RWPE1 (cell line): ENCODE measurements around the gene VAMP8.
A peak's percentile ranks its signal among the peaks of the same experiment; 100 is the strongest.
"Not testable (repeated sequence)": the region's sequence is repeated elsewhere in the genome, so short reads cannot be mapped to it uniquely, and the experiment has no call there.

ENCODE experiments used
- CTCF ChIA-PET: fragments of 350-600 bp; sonication (Branson Sonifier 250); formaldehyde crosslinking; extraction: SDS; loops from one replicate; lab custom pipeline; 2021; lab: Yijun Ruan, JAX
- POLR2A ChIA-PET: fragments of 400-600 bp; formaldehyde crosslinking; extraction: SDS; loops from one replicate; lab custom pipeline; 2020; ENCODE audit warnings: antibody characterized with exemption; ENCODE audit not compliant: low non-redundant PET; lab: Yijun Ruan, JAX
- DNase-seq: peaks from one replicate; pipeline ENCODE4 v3.0.0; 2012; ENCODE audit warnings: low spot score
- H3K27ac ChIP-seq: fragments of 450-650 bp; 2 replicates; pipeline ENCODE4 v1.5.1; 2017
- CTCF ChIP-seq: fragments of 450-650 bp; conservative IDR thresholded peaks from 2 replicates; pipeline ENCODE4 v1.5.1; 2017; ENCODE audit warnings: low read depth, mild to moderate bottlenecking

Gene VAMP8

GRCh38 chr2:85540133-85540648 lies 37.2 kb upstream of the VAMP8 start:
- DNase-seq: no peak
- TF ChIP-seq CTCF: no peak
- H3K27ac ChIP-seq: peak overlapping the region; percentile 98
- CTCF ChIA-PET: interaction anchor here (0.5 kb wide), 1 partner anchor 106 kb away, joined by 5 read pairs; no protein-coding TSS in a partner anchor
- POLR2A ChIA-PET: interaction anchor here (1.6 to 2.2 kb wide), 3 partner anchors 35 to 121 kb away, joined by 4 to 10 read pairs (median 9); partner anchors contain the start of gene SH2D6

GRCh38 chr2:85541262-85541661 lies 36.1 kb upstream of the VAMP8 start:
- DNase-seq: no peak
- POLR2A ChIA-PET: interaction anchor here (1.6 kb wide), 1 partner anchor 36 kb away, joined by 4 read pairs; no protein-coding TSS in a partner anchor
- no peak for TF ChIP-seq CTCF
- H3K27ac ChIP-seq: no peak overlapping the region
- CTCF ChIA-PET: no interaction called here

- no peak for DNase-seq
- H3K27ac ChIP-seq: peak overlapping the region; percentile 49; the same call in 1 of the 2 replicates
- TF ChIP-seq CTCF: no peak
- ChIA-PET CTCF (interaction anchor here (0.6 kb wide), 1 partner anchor 39 kb away, joined by 5 read pairs; no protein-coding TSS in a partner anchor), POLR2A (no interaction called here)
Observed at GRCh38 chr2:85541753-85542457, 35.5 kb upstream of the VAMP8 start.

- ChIA-PET POLR2A (interaction anchor here (0.5 kb wide), 1 partner anchor 24 kb away, joined by 4 read pairs; no protein-coding TSS in a partner anchor), CTCF (no interaction called here)
- TF ChIP-seq CTCF: no peak
- H3K27ac ChIP-seq: peak overlapping the region; percentile 49; the same call in 1 of the 2 replicates
- no peak for DNase-seq
Observed at GRCh38 chr2:85542777-85543176, 34.6 kb upstream of the VAMP8 start.

GRCh38 chr2:85544254-85544691 lies 33.1 kb upstream of the VAMP8 start:
- CTCF ChIA-PET: interaction anchor here (0.9 kb wide), 1 partner anchor 33 kb away, joined by 3 read pairs; no protein-coding TSS in a partner anchor
- H3K27ac ChIP-seq, POLR2A ChIA-PET, DNase-seq: not testable (repeated sequence)

GRCh38 chr2:85544915-85545779 lies 32.2 kb upstream of the VAMP8 start:
- peak overlapping the region; percentile 59 for H3K27ac ChIP-seq
- POLR2A ChIA-PET: interaction anchor here (0.7 to 0.8 kb wide), 2 partner anchors 8 to 124 kb away, joined by 3 read pairs; no protein-coding TSS in a partner anchor
- DNase-seq: not testable (repeated sequence)
- CTCF ChIA-PET: interaction anchor here (0.7 to 1.5 kb wide), 3 partner anchors 43 to 131 kb away, joined by 3 to 7 read pairs (median 3); no protein-coding TSS in a partner anchor
